ENCODE results near the gene CARD11.
A peak's percentile ranks its signal among the peaks of the same experiment; 100 is the strongest.

The CARD11 gene

GRCh38 chr7:3056234-3057065 lies 12.8 kb upstream of the CARD11 start:
- Histone ChIP-seq H3K4me1 (ENCODE audit: low read depth, poor library complexity, severe bottlenecking) (no peaks in the 10 kb centered on the region), H3K36me3 (ENCODE audit: insufficient read depth) (no peaks in the 10 kb centered on the region), H3K79me2 (ENCODE audit: insufficient read depth, low read depth) (no peaks in the 10 kb centered on the region), H3K4me3 (IDR thresholded peaks at IDR 0.05; ENCODE audit: insufficient read depth, low read depth, low read length) (no peak overlapping the region), H3K27me3 (ENCODE audit: insufficient read depth, low read depth) (no peaks in the 10 kb centered on the region), H4K20me1 (ENCODE audit: insufficient read depth) (no peaks in the 10 kb centered on the region), H2AFZ (ENCODE audit: low read depth) (no peak overlapping the region), H3K27ac (no peak overlapping the region), H3K4me2 (no peak overlapping the region), H3K9ac (no peak overlapping the region)
- TF ChIP-seq, protein P1, sequence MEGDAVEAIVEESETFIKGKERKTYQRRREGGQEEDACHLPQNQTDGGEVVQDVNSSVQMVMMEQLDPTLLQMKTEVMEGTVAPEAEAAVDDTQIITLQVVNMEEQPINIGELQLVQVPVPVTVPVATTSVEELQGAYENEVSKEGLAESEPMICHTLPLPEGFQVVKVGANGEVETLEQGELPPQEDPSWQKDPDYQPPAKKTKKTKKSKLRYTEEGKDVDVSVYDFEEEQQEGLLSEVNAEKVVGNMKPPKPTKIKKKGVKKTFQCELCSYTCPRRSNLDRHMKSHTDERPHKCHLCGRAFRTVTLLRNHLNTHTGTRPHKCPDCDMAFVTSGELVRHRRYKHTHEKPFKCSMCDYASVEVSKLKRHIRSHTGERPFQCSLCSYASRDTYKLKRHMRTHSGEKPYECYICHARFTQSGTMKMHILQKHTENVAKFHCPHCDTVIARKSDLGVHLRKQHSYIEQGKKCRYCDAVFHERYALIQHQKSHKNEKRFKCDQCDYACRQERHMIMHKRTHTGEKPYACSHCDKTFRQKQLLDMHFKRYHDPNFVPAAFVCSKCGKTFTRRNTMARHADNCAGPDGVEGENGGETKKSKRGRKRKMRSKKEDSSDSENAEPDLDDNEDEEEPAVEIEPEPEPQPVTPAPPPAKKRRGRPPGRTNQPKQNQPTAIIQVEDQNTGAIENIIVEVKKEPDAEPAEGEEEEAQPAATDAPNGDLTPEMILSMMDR (conservative IDR thresholded peaks at IDR 0.05; ENCODE audit: low read depth, low read length), result no peak

- H3K27ac ChIP-seq, result no peak overlapping the region
- H4K20me1 ChIP-seq (ENCODE audit: insufficient read depth), result no peaks in the 10 kb centered on the region
- H3K4me3 ChIP-seq (IDR thresholded peaks at IDR 0.05; ENCODE audit: insufficient read depth, low read depth, low read length), result no peak overlapping the region
- H3K36me3 ChIP-seq (ENCODE audit: insufficient read depth), result no peaks in the 10 kb centered on the region
- H3K9ac ChIP-seq, result no peak overlapping the region
- no peaks in the 10 kb centered on the region for H3K27me3 ChIP-seq (ENCODE audit: insufficient read depth, low read depth)
- no peaks in the 10 kb centered on the region for H3K4me1 ChIP-seq (ENCODE audit: low read depth, poor library complexity, severe bottlenecking)
- no peaks in the 10 kb centered on the region for H3K79me2 ChIP-seq (ENCODE audit: insufficient read depth, low read depth)
- no peak overlapping the region for H2AFZ ChIP-seq (ENCODE audit: low read depth)
- TF ChIP-seq, protein P1 (conservative IDR thresholded peaks at IDR 0.05; ENCODE audit: low read depth, low read length), result no peak
- H3K4me2 ChIP-seq, result no peak overlapping the region
Measured at GRCh38 chr7:3055626-3056025, 12.0 kb upstream of the CARD11 start.

- H3K4me2 ChIP-seq, result peak overlapping the region; percentile 73
- no peak overlapping the region for H3K4me3 ChIP-seq (IDR thresholded peaks at IDR 0.05; ENCODE audit: insufficient read depth, low read depth, low read length)
- TF ChIP-seq, protein P1 (conservative IDR thresholded peaks at IDR 0.05; ENCODE audit: low read depth, low read length), result no peak
- H3K79me2 ChIP-seq (ENCODE audit: insufficient read depth, low read depth), result no peaks in the 10 kb centered on the region
- H3K9ac ChIP-seq, result peak overlapping the region; percentile 90; the same call in 1 of the 2 replicates
- peaks cover 12% of the 10 kb centered on the region for H3K4me1 ChIP-seq (ENCODE audit: low read depth, poor library complexity, severe bottlenecking)
- H3K36me3 ChIP-seq (ENCODE audit: insufficient read depth), result no peaks in the 10 kb centered on the region
- peak overlapping the region; percentile 16; the same call in 1 of the 2 replicates for H3K27ac ChIP-seq
- no peaks in the 10 kb centered on the region for H3K27me3 ChIP-seq (ENCODE audit: insufficient read depth, low read depth)
- peak overlapping the region; percentile 98 for H2AFZ ChIP-seq (ENCODE audit: low read depth)
- H4K20me1 ChIP-seq (ENCODE audit: insufficient read depth), result no peaks in the 10 kb centered on the region
Measured at GRCh38 chr7:3042861-3043489, 692 bp downstream of the CARD11 start.

DNA sequence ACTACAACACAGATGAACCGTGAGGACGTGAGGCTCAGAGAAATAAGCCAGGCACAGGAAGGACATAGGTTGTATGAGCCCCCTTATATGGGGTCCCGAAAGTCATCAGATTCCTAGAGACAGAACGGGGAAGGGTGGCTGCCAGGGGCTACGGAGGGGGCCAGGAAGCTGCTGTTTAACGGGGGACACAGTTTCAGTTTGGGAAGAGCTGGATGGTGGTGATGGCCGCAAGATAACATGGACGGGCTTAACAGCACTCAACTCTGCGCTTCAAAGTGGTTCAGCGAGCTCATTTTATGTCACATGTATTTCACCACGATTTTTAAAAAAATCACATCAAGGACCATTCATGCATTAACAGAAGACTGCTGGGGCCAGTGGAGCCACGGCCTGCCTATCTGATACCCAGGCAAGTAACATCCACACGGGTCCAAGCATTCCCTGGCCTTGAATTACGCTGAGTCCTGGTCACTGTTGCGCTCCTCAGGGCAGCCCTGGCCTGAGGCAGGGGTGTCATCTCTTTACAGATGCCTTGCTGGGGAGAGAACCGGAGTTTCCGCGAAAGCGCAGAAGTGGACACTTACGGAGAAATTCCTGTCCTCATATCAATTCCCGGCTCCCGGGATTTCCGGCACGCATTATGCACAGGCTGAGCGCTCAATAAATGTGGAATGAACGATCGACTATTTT lies 1.5 kb downstream of the CARD11 start:
- Histone ChIP-seq H3K79me2 (ENCODE audit: insufficient read depth, low read depth) (no peaks in the 10 kb centered on the region), H3K9ac (no peak overlapping the region), H3K27me3 (ENCODE audit: insufficient read depth, low read depth) (no peaks in the 10 kb centered on the region), H3K4me3 (IDR thresholded peaks at IDR 0.05; ENCODE audit: insufficient read depth, low read depth, low read length) (no peak overlapping the region), H2AFZ (ENCODE audit: low read depth) (no peak overlapping the region), H3K4me2 (peak overlapping the region; percentile 73; the same call in 1 of the 2 replicates), H3K4me1 (ENCODE audit: low read depth, poor library complexity, severe bottlenecking) (peaks cover 12% of the 10 kb centered on the region), H3K36me3 (ENCODE audit: insufficient read depth) (no peaks in the 10 kb centered on the region), H3K27ac (no peak overlapping the region), H4K20me1 (ENCODE audit: insufficient read depth) (no peaks in the 10 kb centered on the region)
- TF ChIP-seq, protein P1 (conservative IDR thresholded peaks at IDR 0.05; ENCODE audit: low read depth, low read length), result no peak

Measured in KMS-11 (cell line).